Ishikawa (cell line): ENCODE measurements around the gene B3GLCT.

Experiments used
- CEBPB ChIP-seq: IDR thresholded peaks from 2 replicates; pipeline ENCODE4 v1.6.1; 2012
- CREB1 ChIP-seq: IDR thresholded peaks from 2 replicates; pipeline ENCODE4 v1.6.1; 2012; ENCODE audit warnings: low read depth
- EGR1 ChIP-seq: IDR thresholded peaks from 2 replicates; pipeline ENCODE4 v1.6.1; 2012
- EP300 ChIP-seq: IDR thresholded peaks from 2 replicates; pipeline ENCODE4 v1.6.1; 2012; ENCODE audit warnings: borderline replicate concordance
- FOXM1 ChIP-seq: IDR thresholded peaks from 2 replicates; pipeline ENCODE4 v1.6.1; 2012; ENCODE audit warnings: low read depth, borderline replicate concordance
- NFIC ChIP-seq: IDR thresholded peaks from 2 replicates; pipeline ENCODE4 v1.6.1; 2012
- RAD21 ChIP-seq: IDR thresholded peaks from 2 replicates; pipeline ENCODE4 v1.6.1; 2012; ENCODE audit warnings: low read depth
- TAF1 ChIP-seq: IDR thresholded peaks from 2 replicates; pipeline ENCODE4 v1.6.1; 2012; ENCODE audit warnings: low read depth, mild to moderate bottlenecking
- TCF12 ChIP-seq: IDR thresholded peaks from 2 replicates; pipeline ENCODE4 v1.6.1; 2012; ENCODE audit warnings: low read depth
- TEAD4 ChIP-seq: IDR thresholded peaks from 2 replicates; pipeline ENCODE4 v1.6.1; 2012
- YY1 ChIP-seq: IDR thresholded peaks from 2 replicates; pipeline ENCODE4 v1.6.1; 2012; ENCODE audit warnings: low read depth
- ZBTB7A ChIP-seq: IDR thresholded peaks from 2 replicates; pipeline ENCODE4 v1.6.1; 2012; ENCODE audit warnings: low read depth
- TF ChIP-seq, protein P1 (sequence below): IDR thresholded peaks from 2 replicates; pipeline ENCODE4 v1.6.1; 2012
- TF ChIP-seq, protein P2 (sequence below): IDR thresholded peaks from 2 replicates; pipeline ENCODE4 v1.6.1; 2012
- TF ChIP-seq, protein P3 (sequence below): IDR thresholded peaks from 2 replicates; pipeline ENCODE4 v1.6.1; 2012; ENCODE audit warnings: low read depth, mild to moderate bottlenecking

B3GLCT gene

DNA sequence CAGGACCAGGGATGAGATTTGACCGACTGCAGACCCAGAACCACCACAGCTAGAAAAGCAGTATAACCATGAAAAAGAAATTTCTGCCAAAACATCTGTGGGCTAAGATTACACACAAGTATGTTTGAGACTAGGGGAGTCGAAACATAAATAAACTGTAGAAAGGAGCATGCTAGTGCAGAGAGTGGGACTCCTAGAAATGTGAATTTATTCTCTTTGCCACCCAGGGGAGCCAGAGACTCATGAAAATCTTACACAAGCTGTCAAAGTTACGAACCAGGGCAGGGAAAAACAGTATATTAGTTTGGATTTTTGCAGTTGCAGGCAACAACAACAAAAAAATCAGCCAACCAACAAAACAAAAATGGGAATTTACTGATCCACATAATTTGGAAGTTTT, 25.8 kb upstream of the B3GLCT start:
- TF ChIP-seq, protein P1, sequence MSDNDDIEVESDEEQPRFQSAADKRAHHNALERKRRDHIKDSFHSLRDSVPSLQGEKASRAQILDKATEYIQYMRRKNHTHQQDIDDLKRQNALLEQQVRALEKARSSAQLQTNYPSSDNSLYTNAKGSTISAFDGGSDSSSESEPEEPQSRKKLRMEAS: no peak
- TF ChIP-seq, protein P2, sequence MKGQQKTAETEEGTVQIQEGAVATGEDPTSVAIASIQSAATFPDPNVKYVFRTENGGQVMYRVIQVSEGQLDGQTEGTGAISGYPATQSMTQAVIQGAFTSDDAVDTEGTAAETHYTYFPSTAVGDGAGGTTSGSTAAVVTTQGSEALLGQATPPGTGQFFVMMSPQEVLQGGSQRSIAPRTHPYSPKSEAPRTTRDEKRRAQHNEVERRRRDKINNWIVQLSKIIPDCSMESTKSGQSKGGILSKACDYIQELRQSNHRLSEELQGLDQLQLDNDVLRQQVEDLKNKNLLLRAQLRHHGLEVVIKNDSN: no peak
- peak; percentile 37; the same call in 1 of the 2 replicates for TF ChIP-seq RAD21
- no peak for TF ChIP-seq TAF1
- TF ChIP-seq FOXM1: no peak
- no peak for TF ChIP-seq NFIC
- no peak for TF ChIP-seq CREB1
- no peak for TF ChIP-seq CEBPB
- TF ChIP-seq EP300: no peak

DNA sequence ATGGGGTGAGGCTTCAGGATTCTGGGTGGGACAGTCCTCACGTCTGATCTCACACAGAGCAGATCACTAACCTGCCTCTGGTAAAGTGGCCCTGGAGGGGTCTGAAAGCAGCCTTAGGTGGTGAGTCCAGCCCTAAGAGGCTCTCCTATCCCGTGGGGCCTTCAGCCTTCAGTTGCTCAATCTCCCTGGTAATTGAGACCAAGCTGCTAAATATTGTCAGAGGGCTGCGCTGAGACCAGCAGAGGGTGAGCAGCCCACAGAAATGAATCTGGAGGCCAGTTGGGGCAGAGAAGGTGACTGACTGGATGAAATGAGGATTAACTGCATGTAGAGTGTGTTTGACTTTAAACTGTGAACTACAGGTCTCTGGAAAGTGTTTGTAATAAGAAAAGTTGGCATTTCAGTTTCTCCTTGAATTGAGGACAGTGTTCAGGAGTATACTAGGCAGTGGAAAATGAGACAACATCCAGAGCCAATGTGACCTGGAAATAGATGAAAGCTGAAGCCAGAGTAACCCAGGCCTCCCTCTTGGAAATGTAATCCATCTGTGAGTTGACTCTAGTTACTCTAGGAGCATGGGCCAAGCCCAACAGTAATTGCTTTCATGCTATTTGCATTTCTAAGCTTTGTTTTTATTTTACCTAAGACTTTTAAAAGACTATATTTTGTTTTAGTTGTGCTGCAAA, 23.8 kb upstream of the B3GLCT start:
- TF ChIP-seq YY1 (no peak), NFIC (no peak), ZBTB7A (no peak), RAD21 (no peak), TCF12 (no peak), FOXM1 (no peak), CREB1 (no peak)
- TF ChIP-seq, protein P1: no peak

DNA sequence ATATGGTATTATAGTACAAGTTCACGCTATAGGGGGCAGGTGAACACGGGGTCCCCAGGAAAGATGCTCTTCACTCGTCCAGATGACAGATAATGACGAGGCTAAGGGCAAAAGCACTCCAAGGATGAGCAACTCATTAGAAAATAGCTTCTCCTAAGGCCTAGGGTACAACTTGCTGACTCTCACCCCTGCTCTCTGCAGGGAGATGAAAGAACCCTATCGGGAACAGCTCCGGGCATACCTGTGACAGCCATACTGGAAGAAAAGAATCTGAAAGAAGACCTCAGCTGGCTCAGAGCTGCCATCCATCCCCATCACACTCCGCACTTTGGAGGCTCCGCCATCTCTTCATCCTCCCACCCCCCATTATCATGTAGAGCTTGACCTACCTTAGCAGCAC, 20.5 kb upstream of the B3GLCT start:
- TF ChIP-seq RAD21: no peak
- TF ChIP-seq ZBTB7A: no peak
- TF ChIP-seq YY1: no peak
- no peak for TF ChIP-seq EGR1
- TF ChIP-seq NFIC: no peak
- TF ChIP-seq, protein P2: no peak
- TF ChIP-seq FOXM1: no peak
- no peak for TF ChIP-seq EP300
- no peak for TF ChIP-seq TCF12
- no peak for TF ChIP-seq TAF1
- TF ChIP-seq, protein P3, sequence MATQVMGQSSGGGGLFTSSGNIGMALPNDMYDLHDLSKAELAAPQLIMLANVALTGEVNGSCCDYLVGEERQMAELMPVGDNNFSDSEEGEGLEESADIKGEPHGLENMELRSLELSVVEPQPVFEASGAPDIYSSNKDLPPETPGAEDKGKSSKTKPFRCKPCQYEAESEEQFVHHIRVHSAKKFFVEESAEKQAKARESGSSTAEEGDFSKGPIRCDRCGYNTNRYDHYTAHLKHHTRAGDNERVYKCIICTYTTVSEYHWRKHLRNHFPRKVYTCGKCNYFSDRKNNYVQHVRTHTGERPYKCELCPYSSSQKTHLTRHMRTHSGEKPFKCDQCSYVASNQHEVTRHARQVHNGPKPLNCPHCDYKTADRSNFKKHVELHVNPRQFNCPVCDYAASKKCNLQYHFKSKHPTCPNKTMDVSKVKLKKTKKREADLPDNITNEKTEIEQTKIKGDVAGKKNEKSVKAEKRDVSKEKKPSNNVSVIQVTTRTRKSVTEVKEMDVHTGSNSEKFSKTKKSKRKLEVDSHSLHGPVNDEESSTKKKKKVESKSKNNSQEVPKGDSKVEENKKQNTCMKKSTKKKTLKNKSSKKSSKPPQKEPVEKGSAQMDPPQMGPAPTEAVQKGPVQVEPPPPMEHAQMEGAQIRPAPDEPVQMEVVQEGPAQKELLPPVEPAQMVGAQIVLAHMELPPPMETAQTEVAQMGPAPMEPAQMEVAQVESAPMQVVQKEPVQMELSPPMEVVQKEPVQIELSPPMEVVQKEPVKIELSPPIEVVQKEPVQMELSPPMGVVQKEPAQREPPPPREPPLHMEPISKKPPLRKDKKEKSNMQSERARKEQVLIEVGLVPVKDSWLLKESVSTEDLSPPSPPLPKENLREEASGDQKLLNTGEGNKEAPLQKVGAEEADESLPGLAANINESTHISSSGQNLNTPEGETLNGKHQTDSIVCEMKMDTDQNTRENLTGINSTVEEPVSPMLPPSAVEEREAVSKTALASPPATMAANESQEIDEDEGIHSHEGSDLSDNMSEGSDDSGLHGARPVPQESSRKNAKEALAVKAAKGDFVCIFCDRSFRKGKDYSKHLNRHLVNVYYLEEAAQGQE: no peak
- TF ChIP-seq CEBPB: no peak
- TF ChIP-seq, protein P1: no peak
- TF ChIP-seq CREB1: no peak
- no peak for TF ChIP-seq TEAD4

DNA sequence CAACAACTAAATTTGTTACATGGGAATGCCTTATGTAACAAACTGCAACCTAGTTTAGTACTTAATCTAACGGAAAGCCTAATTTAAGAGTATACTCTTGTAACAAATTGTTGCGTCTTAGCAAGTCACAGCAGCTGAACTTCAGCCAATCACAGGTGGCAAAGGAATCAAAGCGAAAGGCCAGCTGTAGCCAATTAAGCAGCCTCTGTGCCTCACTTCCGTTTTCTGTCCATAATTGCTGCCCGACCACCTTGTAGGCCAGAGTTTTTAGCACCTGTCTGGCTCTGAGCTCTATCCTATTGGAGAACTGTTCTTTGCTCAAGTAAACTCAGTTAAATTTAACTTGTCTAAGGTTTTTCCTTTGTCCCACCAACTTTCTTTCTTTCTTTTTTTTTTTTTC, 20.0 kb upstream of the B3GLCT start:
- no peak for TF ChIP-seq CREB1
- TF ChIP-seq, protein P3: no peak

DNA sequence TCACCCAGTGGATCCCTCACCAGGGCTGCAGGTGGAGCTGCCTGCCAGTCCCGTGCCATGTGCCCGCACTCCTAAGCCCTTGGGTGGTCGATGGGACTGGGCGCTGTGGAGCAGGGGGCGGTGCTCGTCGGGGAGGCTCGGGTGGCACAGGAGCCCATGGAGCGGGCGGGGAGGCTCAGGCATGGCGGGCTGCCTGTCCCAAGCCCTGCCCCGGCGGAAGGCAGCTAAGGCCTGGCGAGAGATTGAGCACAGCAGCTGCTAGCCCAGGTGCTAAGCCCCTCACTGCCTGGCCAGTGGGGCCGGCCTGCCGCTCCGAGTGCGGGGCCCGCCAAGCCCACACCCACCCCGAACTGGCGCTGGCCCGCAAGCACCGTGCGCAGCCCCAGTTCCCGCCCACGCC, 16.8 kb upstream of the B3GLCT start:
- TF ChIP-seq TAF1: no peak
- TF ChIP-seq TCF12: no peak
- no peak for TF ChIP-seq YY1
- no peak for TF ChIP-seq RAD21
- no peak for TF ChIP-seq CEBPB
- TF ChIP-seq, protein P1: no peak
- TF ChIP-seq FOXM1: no peak
- no peak for TF ChIP-seq ZBTB7A
- TF ChIP-seq, protein P2: no peak
